Measurements from ENCODE around the gene GSAP. TPM values are rescaled to one million over a fixed set of nuclear protein-coding genes. Genes with fewer than 3 reads are reported as not detected.

The GSAP gene
- polyA plus RNA-seq, 1 donor from 2014 or later = 32.9 TPM

DNA sequence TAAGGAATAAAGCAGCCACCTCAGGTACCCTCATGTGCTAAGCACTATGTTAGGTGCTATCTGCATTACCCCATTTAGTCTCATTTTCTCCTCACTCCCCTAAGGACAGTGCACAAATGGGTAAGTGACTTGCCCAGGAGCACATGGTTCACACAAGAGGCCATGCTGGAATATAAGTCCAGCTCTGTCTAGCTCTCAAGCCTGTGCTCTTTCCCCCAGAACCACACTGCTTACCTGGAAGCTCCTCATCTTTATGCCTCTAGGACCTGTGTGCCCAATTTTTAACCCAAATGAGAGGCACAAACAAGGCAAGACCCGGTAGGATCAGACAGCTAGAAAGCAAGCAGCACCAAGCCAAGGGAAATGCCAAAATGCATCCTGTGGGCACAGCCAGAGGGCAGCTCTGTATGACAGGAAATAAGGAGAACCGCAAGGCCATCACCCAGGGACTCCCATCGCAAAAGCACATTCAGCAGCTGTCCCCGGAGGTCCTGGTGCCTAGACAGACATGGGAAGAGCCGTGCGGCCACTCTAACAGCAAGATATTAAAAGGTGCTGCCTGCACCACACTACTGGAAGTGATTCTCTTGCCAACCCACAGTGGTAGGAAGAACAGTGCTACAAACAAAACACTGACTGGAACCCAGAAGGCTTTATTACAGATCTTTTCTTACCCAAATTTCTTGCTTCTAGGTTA lies 88.1 kb downstream of the GSAP start:
- Mint-ChIP-seq H3K4me3 (peak overlapping the region in 2 of 4 donors; percentile 18 to 73), H3K4me1 (peaks cover 25 to 27% (median 26%) of the 10 kb centered on the region in 3 donors), H3K27ac (no peak overlapping the region), H3K27me3 (no peaks in the 10 kb centered on the region), H3K36me3 (peaks cover 7% of the 10 kb centered on the region), H3K9me3 (no peaks in the 10 kb centered on the region)

DNA sequence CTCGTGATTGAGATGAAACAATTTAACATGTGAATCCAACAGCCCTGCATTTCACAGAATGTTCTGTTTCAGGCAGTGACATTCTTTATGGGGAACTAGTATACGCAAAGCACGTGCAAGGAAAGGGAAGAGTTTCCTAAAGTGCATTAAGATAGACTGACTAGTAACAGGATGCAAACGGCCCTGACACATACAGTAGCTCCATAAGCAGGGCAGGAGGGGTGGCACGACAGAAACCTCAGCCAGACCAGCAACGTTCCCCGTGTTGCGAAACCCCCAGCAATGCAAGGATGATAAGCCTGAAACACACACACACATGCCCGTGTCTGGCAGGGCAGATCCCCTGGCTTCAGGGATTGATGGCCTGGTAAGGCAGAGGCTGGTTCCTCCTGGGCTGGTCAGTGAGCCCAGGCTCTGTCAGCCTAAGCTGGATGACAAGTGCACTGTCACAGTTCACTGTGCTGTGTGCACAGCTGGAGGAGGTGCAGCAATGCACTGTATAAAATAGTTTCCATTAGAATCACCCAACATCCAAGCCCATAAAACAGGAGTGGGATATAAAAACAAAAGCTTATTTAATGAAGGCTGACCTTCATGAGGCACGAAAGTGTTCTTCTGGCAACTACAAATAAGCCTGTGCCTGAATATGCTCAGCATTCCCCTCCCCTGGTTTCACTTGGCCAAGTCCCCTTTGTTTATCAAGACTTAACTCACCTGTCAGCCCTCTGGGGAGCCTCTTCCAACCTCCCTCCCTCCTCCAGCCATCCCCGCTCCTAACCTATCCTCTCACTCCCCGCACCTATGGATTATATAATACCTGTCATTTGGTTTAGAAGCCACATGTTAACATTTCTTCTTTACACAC lies 88.8 kb downstream of the GSAP start:
- H3K36me3 Mint-ChIP-seq = peaks cover 8% of the 10 kb centered on the region
- H3K27me3 Mint-ChIP-seq = no peaks in the 10 kb centered on the region
- peak overlapping the region in 1 of 3 donors; percentile 39 for H3K27ac Mint-ChIP-seq
- peaks cover 25 to 27% (median 26%) of the 10 kb centered on the region in 3 donors for H3K4me1 Mint-ChIP-seq
- no peaks in the 10 kb centered on the region for H3K9me3 Mint-ChIP-seq
- H3K4me3 Mint-ChIP-seq = peak overlapping the region in 1 of 4 donors; percentile 18

- peaks cover 18 to 19% (median 19%) of the 10 kb centered on the region in 3 donors for H3K4me1 Mint-ChIP-seq
These were observed 90.0 kb downstream of the GSAP start for GRCh38 chr7:77326131-77326530.

GRCh38 chr7:77321300-77321699 lies 94.8 kb downstream of the GSAP start:
- Mint-ChIP-seq H3K4me3 (no peak overlapping the region), H3K27ac (peak overlapping the region in 1 of 3 donors; percentile 88), H3K4me1 (peaks cover 0 to 6% (median 6%) of the 10 kb centered on the region in 3 donors), H3K9me3 (peaks cover 0 to 4% (median 0%) of the 10 kb centered on the region in 3 donors), H3K36me3 (peaks cover 25% of the 10 kb centered on the region), H3K27me3 (no peaks in the 10 kb centered on the region)

More at GRCh38 chr7:77326131-77326530, 90.0 kb downstream of the GSAP start:
- H3K27ac Mint-ChIP-seq = no peak overlapping the region
- no peaks in the 10 kb centered on the region for H3K9me3 Mint-ChIP-seq
- H3K27me3 Mint-ChIP-seq = no peaks in the 10 kb centered on the region
- peaks cover 11% of the 10 kb centered on the region for H3K36me3 Mint-ChIP-seq
- no peak overlapping the region for H3K4me3 Mint-ChIP-seq

DNA sequence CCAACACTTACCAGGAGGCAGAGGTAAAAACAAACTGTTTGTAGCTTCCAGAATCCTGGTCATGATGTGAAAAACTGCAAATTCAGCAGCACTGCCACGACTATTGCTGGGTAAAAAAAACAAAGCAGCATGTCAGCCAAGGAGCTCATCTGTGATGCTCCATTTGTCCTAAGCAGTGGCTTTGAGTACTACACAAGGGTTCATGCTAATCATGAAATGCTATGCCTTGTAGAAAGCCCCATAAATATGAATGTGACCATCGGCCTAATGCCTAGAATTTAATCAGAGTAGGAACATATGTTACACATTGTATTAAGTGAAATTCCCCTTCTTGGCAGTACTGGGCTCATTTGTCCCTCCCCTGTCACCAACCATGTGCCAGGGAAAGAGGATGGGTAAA lies 95.4 kb downstream of the GSAP start:
- Mint-ChIP-seq H3K27ac (no peak overlapping the region), H3K36me3 (peaks cover 25% of the 10 kb centered on the region), H3K4me1 (peaks cover 2 to 6% (median 6%) of the 10 kb centered on the region in 3 donors), H3K9me3 (peaks cover 0 to 4% (median 0%) of the 10 kb centered on the region in 3 donors), H3K4me3 (no peak overlapping the region), H3K27me3 (no peaks in the 10 kb centered on the region)

DNA sequence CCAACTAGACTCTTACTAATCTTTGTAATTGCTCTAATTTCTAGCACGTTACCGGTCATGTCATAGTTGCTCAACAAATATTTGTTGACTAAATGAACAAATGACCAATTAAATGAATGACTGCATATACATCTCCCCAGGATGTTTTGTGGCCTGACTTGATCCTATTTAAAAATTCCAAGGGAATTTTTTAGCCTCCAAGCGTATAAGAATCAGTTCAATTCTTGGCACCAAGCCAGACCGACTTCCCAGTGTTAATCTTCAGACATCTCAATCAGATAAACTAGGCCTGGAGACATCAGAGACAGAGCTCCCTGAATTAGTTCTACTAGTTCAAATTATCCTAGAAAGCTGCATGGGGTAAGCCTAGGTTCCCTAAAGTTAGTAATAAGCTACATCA lies 96.0 kb downstream of the GSAP start:
- Mint-ChIP-seq H3K4me3 (no peak overlapping the region), H3K27ac (no peak overlapping the region), H3K4me1 (peaks cover 5 to 6% (median 6%) of the 10 kb centered on the region in 3 donors), H3K36me3 (peaks cover 25% of the 10 kb centered on the region), H3K27me3 (no peaks in the 10 kb centered on the region), H3K9me3 (peaks cover 0 to 4% (median 0%) of the 10 kb centered on the region in 3 donors)

- no peaks in the 10 kb centered on the region for H3K27me3 Mint-ChIP-seq
- peaks cover 6 to 9% (median 6%) of the 10 kb centered on the region in 3 donors for H3K4me1 Mint-ChIP-seq
- H3K27ac Mint-ChIP-seq = no peak overlapping the region
- H3K36me3 Mint-ChIP-seq = peaks cover 29% of the 10 kb centered on the region
- H3K4me3 Mint-ChIP-seq = no peak overlapping the region
- H3K9me3 Mint-ChIP-seq = peaks cover 0 to 4% (median 0%) of the 10 kb centered on the region in 3 donors
These were observed 98.1 kb downstream of the GSAP start for GRCh38 chr7:77318019-77318418.

DNA sequence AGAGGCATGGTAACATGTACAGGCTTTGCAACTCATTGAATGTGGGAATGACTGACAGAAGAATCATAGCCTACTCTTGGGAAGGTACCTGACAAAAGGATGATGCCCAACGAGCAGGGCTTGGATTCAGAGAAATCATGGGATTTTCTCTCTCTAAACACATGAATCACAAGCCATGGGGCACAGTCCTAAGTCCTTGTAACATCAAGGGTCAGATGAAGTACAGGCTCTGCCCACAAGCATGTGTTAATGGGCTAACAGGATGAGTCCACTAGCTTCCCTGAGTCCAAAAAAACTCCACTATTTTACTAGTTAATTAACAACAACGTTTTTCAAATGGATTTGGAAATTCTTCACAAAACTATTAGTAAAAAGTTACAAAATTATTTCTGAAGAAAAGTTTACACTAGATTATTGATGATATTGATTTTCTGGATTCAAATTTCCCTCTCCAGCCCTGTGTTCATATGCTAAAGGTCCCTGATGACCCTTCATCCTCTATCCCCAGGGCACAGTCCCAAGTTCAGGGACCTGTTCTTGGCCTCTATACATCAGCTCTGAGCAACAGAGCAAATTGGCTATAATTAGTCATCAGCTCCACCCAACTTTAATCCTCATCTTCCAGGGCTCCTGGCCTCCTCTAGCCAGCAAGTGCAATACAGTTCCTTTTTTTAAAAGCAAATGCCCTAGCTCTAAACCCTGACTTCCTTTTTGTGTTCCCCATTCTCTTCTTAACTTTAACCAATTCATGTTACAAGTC lies 99.8 kb downstream of the GSAP start:
- H3K27me3 Mint-ChIP-seq = no peaks in the 10 kb centered on the region
- peaks cover 28% of the 10 kb centered on the region for H3K36me3 Mint-ChIP-seq
- H3K4me3 Mint-ChIP-seq = no peak overlapping the region
- peaks cover 0 to 4% (median 0%) of the 10 kb centered on the region in 3 donors for H3K9me3 Mint-ChIP-seq
- peaks cover 4 to 9% (median 6%) of the 10 kb centered on the region in 3 donors for H3K4me1 Mint-ChIP-seq
- H3K27ac Mint-ChIP-seq = no peak overlapping the region

- H3K4me1 Mint-ChIP-seq = peaks cover 4 to 9% (median 6%) of the 10 kb centered on the region in 3 donors
- peaks cover 25% of the 10 kb centered on the region for H3K36me3 Mint-ChIP-seq
- H3K4me3 Mint-ChIP-seq = no peak overlapping the region
- peaks cover 0 to 4% (median 0%) of the 10 kb centered on the region in 3 donors for H3K9me3 Mint-ChIP-seq
- no peaks in the 10 kb centered on the region for H3K27me3 Mint-ChIP-seq
- peak overlapping the region in 1 of 3 donors; percentile 41 for H3K27ac Mint-ChIP-seq
These were observed 101.0 kb downstream of the GSAP start for GRCh38 chr7:77315182-77315591.

DNA sequence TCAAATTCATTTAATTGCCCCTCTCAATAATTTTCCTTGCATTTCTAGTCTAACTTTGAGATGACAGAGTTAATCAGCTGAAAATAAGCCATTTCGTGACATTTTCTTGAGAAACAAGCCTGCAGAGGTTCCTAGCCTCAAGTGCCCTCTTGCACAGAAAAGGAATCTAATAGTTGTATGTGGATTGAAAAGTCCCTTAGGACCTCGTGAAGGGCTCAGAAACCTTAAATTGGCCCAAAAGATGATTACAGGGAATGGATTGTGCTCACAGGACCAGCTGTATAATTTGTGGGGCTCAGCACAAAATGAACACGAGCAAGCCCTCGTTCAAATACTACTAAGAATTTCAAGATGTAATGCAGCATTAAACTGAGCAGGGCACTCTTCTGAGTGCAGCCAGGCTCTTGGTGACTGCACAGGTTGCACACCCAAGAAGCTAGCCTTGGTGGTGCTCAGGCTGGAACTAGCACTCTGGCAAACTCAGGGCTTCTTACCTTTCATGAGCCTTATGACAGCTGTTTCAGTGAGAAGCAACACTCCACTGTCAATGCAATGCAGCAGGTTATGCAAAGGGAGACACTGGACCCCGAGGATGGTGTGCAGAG lies 102.2 kb downstream of the GSAP start:
- Mint-ChIP-seq H3K27me3 (no peaks in the 10 kb centered on the region), H3K9me3 (no peaks in the 10 kb centered on the region), H3K36me3 (peaks cover 19% of the 10 kb centered on the region), H3K27ac (no peak overlapping the region), H3K4me1 (peaks cover 4 to 9% (median 6%) of the 10 kb centered on the region in 3 donors), H3K4me3 (no peak overlapping the region)

DNA sequence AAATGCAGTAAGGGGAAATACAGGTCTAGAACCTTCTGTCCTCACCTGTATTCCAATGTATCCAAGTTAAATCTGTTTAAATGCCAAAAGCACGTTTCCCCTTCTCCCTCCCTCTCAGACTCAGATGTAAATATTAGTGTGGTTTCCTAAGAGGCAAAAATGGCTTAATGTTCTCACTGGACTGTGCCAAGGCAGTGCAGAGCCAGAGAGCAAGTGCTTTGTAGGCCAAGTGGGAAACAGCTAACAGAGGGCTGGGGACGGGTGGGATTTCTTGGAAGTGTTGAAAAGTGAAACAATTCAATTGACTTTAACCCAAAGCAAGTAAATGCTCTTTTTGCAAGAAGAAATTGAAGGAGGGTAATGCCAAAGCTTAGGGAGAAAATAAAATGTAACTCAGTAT lies 103.1 kb downstream of the GSAP start:
- Mint-ChIP-seq H3K36me3 (peaks cover 19% of the 10 kb centered on the region), H3K27ac (peak overlapping the region in 1 of 3 donors; percentile 39), H3K4me3 (no peak overlapping the region), H3K9me3 (no peaks in the 10 kb centered on the region), H3K4me1 (peaks cover 4 to 9% (median 6%) of the 10 kb centered on the region in 3 donors), H3K27me3 (no peaks in the 10 kb centered on the region)

GRCh38 chr7:77310982-77311381 lies 105.2 kb downstream of the GSAP start:
- no peak overlapping the region for H3K4me3 Mint-ChIP-seq
- no peak overlapping the region for H3K27ac Mint-ChIP-seq
- H3K36me3 Mint-ChIP-seq = peaks cover 18% of the 10 kb centered on the region
- peaks cover 0 to 9% (median 0%) of the 10 kb centered on the region in 3 donors for H3K4me1 Mint-ChIP-seq
- no peaks in the 10 kb centered on the region for H3K27me3 Mint-ChIP-seq
- no peaks in the 10 kb centered on the region for H3K9me3 Mint-ChIP-seq

- H3K4me1 Mint-ChIP-seq = peaks cover 0 to 1% (median 0%) of the 10 kb centered on the region in 3 donors
- H3K9me3 Mint-ChIP-seq = peaks cover 0 to 5% (median 0%) of the 10 kb centered on the region in 3 donors
- H3K36me3 Mint-ChIP-seq = peaks cover 18% of the 10 kb centered on the region
- no peaks in the 10 kb centered on the region for H3K27me3 Mint-ChIP-seq
- no peak overlapping the region for H3K4me3 Mint-ChIP-seq
- H3K27ac Mint-ChIP-seq = no peak overlapping the region
These were observed 106.4 kb downstream of the GSAP start for GRCh38 chr7:77309714-77310220.

- H3K27me3 Mint-ChIP-seq = no peaks in the 10 kb centered on the region
- peaks cover 14% of the 10 kb centered on the region for H3K36me3 Mint-ChIP-seq
- H3K4me3 Mint-ChIP-seq = no peak overlapping the region
- H3K9me3 Mint-ChIP-seq = peaks cover under 1 to 9% (median 9%) of the 10 kb centered on the region in 3 donors
- H3K4me1 Mint-ChIP-seq = no peaks in the 10 kb centered on the region
- H3K27ac Mint-ChIP-seq = peak overlapping the region in 1 of 3 donors; percentile 44
These were observed 107.4 kb downstream of the GSAP start for GRCh38 chr7:77308792-77309191.

Data from IgD-negative memory B cell (primary cell).